GM18519 (cell line): ENCODE data around the gene ACER3.

Source experiments
- ATAC-seq: cut with Tn5 transposase; IDR thresholded peaks from one replicate; pipeline ENCODE4 v1.9.1; 2021; ENCODE audit warnings: mild to moderate bottlenecking, moderate library complexity; ENCODE audit not compliant: unreplicated experiment, low FRiP score

ACER3 gene

GRCh38 chr11:77071077-77071476 is 210.4 kb downstream of the ACER3 start:
- ATAC-seq: no peak

GRCh38 chr11:77071671-77072605 is 211.2 kb downstream of the ACER3 start:
- ATAC-seq: no peak

GRCh38 chr11:77072851-77073327 is 212.2 kb downstream of the ACER3 start:
- no peak for ATAC-seq

GRCh38 chr11:77073328-77074001 is 212.7 kb downstream of the ACER3 start:
- no peak for ATAC-seq

GRCh38 chr11:77074205-77074604 is 213.5 kb downstream of the ACER3 start:
- ATAC-seq: no peak

- ATAC-seq: no peak
These were observed 214.0 kb downstream of the ACER3 start for GRCh38 chr11:77074626-77075221.

GRCh38 chr11:77075425-77075905 is 214.7 kb downstream of the ACER3 start:
- no peak for ATAC-seq
